Endothelial cell of umbilical vein (primary cell): ENCODE measurements around the gene NFYC. TPM values are rescaled to one million over a fixed set of nuclear protein-coding genes. Genes with fewer than 3 reads are reported as not detected.

Experiments used
- BruUV-seq: library from RNA; stranded (reverse); fragments of 400-500 nt; replicated peaks from 2 replicates; lab custom pipeline; 2021; lab: Mats Ljungman, UMichigan
- CTCF ChIA-PET: fragments of 300-600, 350-600 bp; sonication (Branson Sonifier 250); formaldehyde crosslinking; loops from one replicate; lab custom pipeline; 2021; ENCODE audit warnings: antibody characterized with exemption, inconsistent platforms; lab: Charles Lee
- POLR2A ChIA-PET: fragments of 300-600, 350-600 bp; sonication (Branson Sonifier 250); formaldehyde crosslinking; loops from one replicate; lab custom pipeline; 2021; ENCODE audit warnings: antibody characterized with exemption, inconsistent platforms; lab: Charles Lee
- DNase-seq: peaks from one replicate; pipeline ENCODE4 v3.0.0-alpha.2; 2011; ENCODE audit warnings: low read depth, low spot score
- FAIRE-seq: peaks from 2 replicates; lab custom pipeline; 2011; peaks lifted over from hg19 to GRCh38; lab: Jason Lieb, UNC
- H2AFZ ChIP-seq: 2 replicates; pipeline ENCODE4 v1.6.0; 2012; ENCODE audit warnings: low read depth, low read length, control low read depth, inconsistent platforms
- H3K27ac ChIP-seq: 2 replicates; pipeline ENCODE4 v1.5.1; 2011; ENCODE audit warnings: low read depth, mild to moderate bottlenecking, control low read depth, low read length, moderate library complexity; ENCODE audit not compliant: insufficient read depth
- H3K27me3 ChIP-seq, 2 experiments: 2 replicates each; pipeline versions ENCODE4 v1.6.0 to v1.6.1; 2011; ENCODE audit warnings: low read length in 2 of 2, mixed read lengths in 1 of 2; ENCODE audit not compliant: control insufficient read depth in 2 of 2, insufficient read depth in 2 of 2
- H3K36me3 ChIP-seq, 2 experiments: 2 replicates in 1 of 2; 3 replicates in 1 of 2; pipeline ENCODE4 v1.5.1; 2011; ENCODE audit warnings: low read length in 2 of 2, mild to moderate bottlenecking in 1 of 2, moderate library complexity in 1 of 2; ENCODE audit not compliant: control insufficient read depth in 2 of 2, insufficient read depth in 2 of 2; ENCODE audit errors: extremely low read depth in 1 of 2
- H3K4me1 ChIP-seq: 3 replicates; pipeline ENCODE4 v1.5.1; 2011; ENCODE audit warnings: mild to moderate bottlenecking, low read length; ENCODE audit not compliant: control insufficient read depth, insufficient read depth; ENCODE audit errors: extremely low read depth
- H3K4me2 ChIP-seq: 2 replicates; pipeline ENCODE4 v1.6.1; 2011; ENCODE audit warnings: low read length, control low read depth, mixed read lengths; ENCODE audit not compliant: insufficient read depth
- H3K4me3 ChIP-seq, 3 experiments: fragments of 200-600 bp in 1 of 3; sonication (generic), shearing (Covaris generic) in 1 of 3; replicated peaks in 1 of 3; 2 replicates each; pipeline ENCODE4 v1.5.1; 2011 to 2016; ENCODE audit warnings: control low read depth in 3 of 3, low read length in 3 of 3, mild to moderate bottlenecking in 2 of 3, inconsistent platforms in 1 of 3, low read depth in 1 of 3, moderate library complexity in 1 of 3; ENCODE audit not compliant: insufficient read depth in 1 of 3
- H3K79me2 ChIP-seq: 2 replicates; pipeline ENCODE4 v1.6.0; 2012; ENCODE audit warnings: low read length, inconsistent platforms; ENCODE audit not compliant: control insufficient read depth, insufficient read depth
- H3K9ac ChIP-seq: replicated peaks from 2 replicates; pipeline ENCODE3; 2011; ENCODE audit warnings: low read length, control low read depth; ENCODE audit not compliant: insufficient read depth; ENCODE audit errors: extremely low read depth
- H3K9me1 ChIP-seq: replicated peaks from 3 replicates; pipeline ENCODE4 v1.6.0; 2011; ENCODE audit warnings: mild to moderate bottlenecking, low read length; ENCODE audit not compliant: control insufficient read depth, insufficient read depth; ENCODE audit errors: extremely low read depth
- H3K9me3 ChIP-seq: replicated peaks from 2 replicates; pipeline ENCODE4 v1.5.1; 2012; ENCODE audit warnings: low read length, inconsistent platforms; ENCODE audit not compliant: control insufficient read depth, insufficient read depth
- H4K20me1 ChIP-seq: replicated peaks from 2 replicates; pipeline ENCODE3; 2011; ENCODE audit warnings: mild to moderate bottlenecking, low read length; ENCODE audit not compliant: control insufficient read depth, insufficient read depth; ENCODE audit errors: extremely low read depth
- EZH2 ChIP-seq: IDR thresholded peaks from 2 replicates; pipeline ENCODE4 v1.6.1; 2012; ENCODE audit warnings: borderline replicate concordance, low read depth, mild to moderate bottlenecking, moderate library complexity, low read length, inconsistent platforms; ENCODE audit not compliant: severe bottlenecking
- FOS ChIP-seq: IDR thresholded peaks from 2 replicates; pipeline ENCODE4 v1.6.1; 2011; ENCODE audit warnings: mild to moderate bottlenecking, low read length, moderate library complexity, borderline replicate concordance; ENCODE audit not compliant: insufficient read depth
- GATA2 ChIP-seq: IDR thresholded peaks from 2 replicates; pipeline ENCODE4 v1.7.0; 2011; ENCODE audit warnings: low read depth, mild to moderate bottlenecking, moderate library complexity, mixed read lengths, low read length; ENCODE audit not compliant: insufficient read length, insufficient read depth
- JUN ChIP-seq: IDR thresholded peaks from 2 replicates; pipeline ENCODE4 v1.6.1; 2011; ENCODE audit warnings: borderline replicate concordance, low read depth; ENCODE audit not compliant: insufficient read length, insufficient read depth
- MAX ChIP-seq: IDR thresholded peaks from 2 replicates; pipeline ENCODE4 v1.6.1; 2011; ENCODE audit not compliant: insufficient read depth, insufficient read length
- MYC ChIP-seq: IDR thresholded peaks from one replicate; pipeline ENCODE4 v1.6.1; 2011; ENCODE audit warnings: mild to moderate bottlenecking, low read depth, low read length
- POLR2A ChIP-seq: IDR thresholded peaks from 2 replicates; pipeline ENCODE4 v1.6.1; 2012; ENCODE audit warnings: low read depth, mild to moderate bottlenecking, control low read depth, low read length
- POLR2AphosphoS5 ChIP-seq: IDR thresholded peaks from 2 replicates; pipeline ENCODE4 v1.6.1; 2012; ENCODE audit warnings: low read depth, mild to moderate bottlenecking, control low read depth, low read length, moderate library complexity; ENCODE audit not compliant: insufficient read depth
- dilution Hi-C: fragments of 300-500 bp; cut with MboI; formaldehyde crosslinking; loops from one replicate; pipeline ENCODE4 v1.15.0; 2019; ENCODE audit warnings: low sequenced_read_pairs; ENCODE audit not compliant: extremely low pct_ligation_motif_present
- intact Hi-C: fragments of 100-400 bp; cut with micrococcal nuclease; formaldehyde crosslinking; loops from one replicate; pipeline ENCODE4 v1.10.0; 2022
- polyA plus RNA-seq, 4 experiments: library from polyadenylated mRNA; depleted of rRNA in 3 of 4; stranded (reverse) in 3 of 4; unstranded in 1 of 4; fragments of >200 nt; gene quantifications; 2 replicates each; pipeline versions ENCODE4 v1.2.1 to v1.2.3, GENCODE V29; 2011 to 2012; ENCODE audit warnings: missing spikeins in 1 of 4
- total RNA-seq: library from RNA; stranded (reverse); gene quantifications from 2 replicates; pipeline ENCODE4 v1.2.3, GENCODE V29; 2021
- TF ChIP-seq, protein P1 (sequence below), 2 donors: IDR thresholded peaks; 1 replicate in 1 of 2; 2 replicates in 1 of 2; pipeline ENCODE4 v1.5.1; 2011; ENCODE audit warnings: low read length in 2 of 2, mild to moderate bottlenecking in 2 of 2, moderate library complexity in 2 of 2, control low read depth in 1 of 2, inconsistent platforms in 1 of 2, low read depth in 1 of 2; ENCODE audit not compliant: insufficient read depth in 1 of 2; ENCODE audit errors: extremely low read depth in 1 of 2

Gene NFYC
- total and polyA plus RNA-seq, 2 donors (not counting 3 experiments of a cell fraction or from before 2014, with no cell fraction given), result 51.1 to 81.7 TPM

DNA sequence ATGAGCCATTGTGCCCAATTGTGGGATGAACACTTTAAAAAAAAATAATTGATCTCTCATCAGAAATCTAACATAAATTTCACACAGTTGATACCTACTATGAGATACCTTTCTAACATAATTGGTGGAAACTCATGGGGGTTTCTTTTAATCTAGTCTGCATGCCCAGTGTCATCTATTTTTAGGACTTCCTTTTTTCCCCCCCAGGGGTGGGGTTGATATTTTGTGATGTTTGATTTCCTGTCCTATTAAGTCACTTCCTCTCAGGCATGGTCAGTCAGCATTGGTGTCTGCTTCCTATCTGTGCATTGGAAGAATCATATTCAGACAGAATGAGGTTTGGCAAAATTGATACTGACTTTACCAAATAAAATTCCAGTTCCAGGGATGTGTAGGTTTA is 21.5 kb downstream of the NFYC start:
- peak overlapping the region; percentile 28 for H3K9ac ChIP-seq
- DNase-seq (peak; percentile 31), FAIRE-seq (peak; percentile 82)
- H3K9me1 ChIP-seq, result no peaks in the 10 kb centered on the region
- no peaks in the 10 kb centered on the region for H4K20me1 ChIP-seq
- peak; percentile 26 for TF ChIP-seq JUN
- TF ChIP-seq FOS, result peak; percentile 6
- no peak for TF ChIP-seq MYC
- peak overlapping the region in 1 of 3 experiments; percentile 12 for H3K4me3 ChIP-seq
- H3K27me3 ChIP-seq, result no peaks in the 10 kb centered on the region
- intact Hi-C loops (no loop called here), dilution Hi-C loops (no loop called here)
- peaks cover 0 to 2% of the 10 kb centered on the region in 2 experiments for H3K36me3 ChIP-seq
- H3K4me1 ChIP-seq, result peaks cover 26% of the 10 kb centered on the region
- ChIA-PET POLR2A (no interaction called here), CTCF (interaction anchor here (1.1 to 1.7 kb wide), 2 partner anchors 21 to 61 kb away, joined by 3 to 5 read pairs; partner anchors contain the start of gene NFYC)
- peaks cover 23% of the 10 kb centered on the region for H3K79me2 ChIP-seq
- H3K9me3 ChIP-seq, result no peaks in the 10 kb centered on the region
- peak overlapping the region; percentile 57 for H3K4me2 ChIP-seq
- H3K27ac ChIP-seq, result peak overlapping the region; percentile 50
- H2AFZ ChIP-seq, result no peak overlapping the region
- BruUV-seq, result no TSS peak

GRCh38 chr1:40715491-40716059 is 24.1 kb downstream of the NFYC start:
- H3K27ac ChIP-seq, result no peak overlapping the region
- no TSS peak for BruUV-seq
- peaks cover 0 to 2% of the 10 kb centered on the region in 2 experiments for H3K36me3 ChIP-seq
- no peaks in the 10 kb centered on the region for H3K9me3 ChIP-seq
- no peak overlapping the region for H2AFZ ChIP-seq
- FAIRE-seq, result no peak
- peaks cover 15% of the 10 kb centered on the region for H3K79me2 ChIP-seq
- ChIA-PET CTCF (no interaction called here), POLR2A (no interaction called here)
- DNase-seq, result no peak
- H4K20me1 ChIP-seq, result no peaks in the 10 kb centered on the region
- H3K9ac ChIP-seq, result no peak overlapping the region
- H3K4me2 ChIP-seq, result no peak overlapping the region
- H3K27me3 ChIP-seq, result no peaks in the 10 kb centered on the region
- intact Hi-C loops, result no loop called here
- H3K4me1 ChIP-seq, result peaks cover 22% of the 10 kb centered on the region
- dilution Hi-C loops, result no loop called here
- H3K9me1 ChIP-seq, result no peaks in the 10 kb centered on the region
- H3K4me3 ChIP-seq, result no peak overlapping the region
- TF ChIP-seq FOS, result no peak
- TF ChIP-seq MYC, result no peak
- no peak for TF ChIP-seq GATA2
- TF ChIP-seq MAX, result no peak
- TF ChIP-seq JUN, result no peak
- TF ChIP-seq POLR2AphosphoS5, result no peak
- no peak for TF ChIP-seq POLR2A
- TF ChIP-seq EZH2, result no peak
- TF ChIP-seq, protein P1, sequence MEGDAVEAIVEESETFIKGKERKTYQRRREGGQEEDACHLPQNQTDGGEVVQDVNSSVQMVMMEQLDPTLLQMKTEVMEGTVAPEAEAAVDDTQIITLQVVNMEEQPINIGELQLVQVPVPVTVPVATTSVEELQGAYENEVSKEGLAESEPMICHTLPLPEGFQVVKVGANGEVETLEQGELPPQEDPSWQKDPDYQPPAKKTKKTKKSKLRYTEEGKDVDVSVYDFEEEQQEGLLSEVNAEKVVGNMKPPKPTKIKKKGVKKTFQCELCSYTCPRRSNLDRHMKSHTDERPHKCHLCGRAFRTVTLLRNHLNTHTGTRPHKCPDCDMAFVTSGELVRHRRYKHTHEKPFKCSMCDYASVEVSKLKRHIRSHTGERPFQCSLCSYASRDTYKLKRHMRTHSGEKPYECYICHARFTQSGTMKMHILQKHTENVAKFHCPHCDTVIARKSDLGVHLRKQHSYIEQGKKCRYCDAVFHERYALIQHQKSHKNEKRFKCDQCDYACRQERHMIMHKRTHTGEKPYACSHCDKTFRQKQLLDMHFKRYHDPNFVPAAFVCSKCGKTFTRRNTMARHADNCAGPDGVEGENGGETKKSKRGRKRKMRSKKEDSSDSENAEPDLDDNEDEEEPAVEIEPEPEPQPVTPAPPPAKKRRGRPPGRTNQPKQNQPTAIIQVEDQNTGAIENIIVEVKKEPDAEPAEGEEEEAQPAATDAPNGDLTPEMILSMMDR (IDR thresholded peaks at IDR 0.05; ENCODE audit: extremely low read depth in 1 of 2, insufficient read depth in 1 of 2, low read depth in 1 of 2, low read length in 2 of 2), result no peak
